Activated T-cell treated with anti-CD3 and anti-CD28 coated beads for 4 hours (primary cell): ENCODE data around the gene NAA40.

Experiments
- DNase-seq: peaks from one replicate; pipeline ENCODE4 v3.0.0-alpha.2; 2020

Gene NAA40

GRCh38 chr11:63993100-63993499 lies 54.3 kb downstream of the NAA40 start:
- DNase-seq, result no peak

- no peak for DNase-seq
These were observed 55.2 kb downstream of the NAA40 start for GRCh38 chr11:63993993-63994392.

- DNase-seq, result no peak
These were observed 57.7 kb downstream of the NAA40 start for GRCh38 chr11:63996512-63996911.

GRCh38 chr11:63997104-63997700 lies 58.4 kb downstream of the NAA40 start:
- no peak for DNase-seq

GRCh38 chr11:63997801-63998337 lies 59.1 kb downstream of the NAA40 start:
- no peak for DNase-seq

- no peak for DNase-seq
These were observed 60.0 kb downstream of the NAA40 start for GRCh38 chr11:63998558-63999348.

GRCh38 chr11:63999349-64000025 lies 60.7 kb downstream of the NAA40 start:
- DNase-seq, result peak; percentile 57

GRCh38 chr11:64000026-64000739 lies 61.4 kb downstream of the NAA40 start:
- DNase-seq, result peak; percentile 53

- DNase-seq, result no peak
These were observed 62.1 kb downstream of the NAA40 start for GRCh38 chr11:64000740-64001483.

GRCh38 chr11:64001484-64002420 lies 63.0 kb downstream of the NAA40 start:
- no peak for DNase-seq

- no peak for DNase-seq
These were observed 65.2 kb downstream of the NAA40 start for GRCh38 chr11:64003807-64004589.

- DNase-seq, result no peak
These were observed 65.8 kb downstream of the NAA40 start for GRCh38 chr11:64004590-64004984.

GRCh38 chr11:64005691-64006090 lies 66.9 kb downstream of the NAA40 start:
- no peak for DNase-seq

GRCh38 chr11:64006398-64006797 lies 67.6 kb downstream of the NAA40 start:
- DNase-seq, result no peak
